ENCODE data around the gene ETV3.

The ETV3 gene

DNA sequence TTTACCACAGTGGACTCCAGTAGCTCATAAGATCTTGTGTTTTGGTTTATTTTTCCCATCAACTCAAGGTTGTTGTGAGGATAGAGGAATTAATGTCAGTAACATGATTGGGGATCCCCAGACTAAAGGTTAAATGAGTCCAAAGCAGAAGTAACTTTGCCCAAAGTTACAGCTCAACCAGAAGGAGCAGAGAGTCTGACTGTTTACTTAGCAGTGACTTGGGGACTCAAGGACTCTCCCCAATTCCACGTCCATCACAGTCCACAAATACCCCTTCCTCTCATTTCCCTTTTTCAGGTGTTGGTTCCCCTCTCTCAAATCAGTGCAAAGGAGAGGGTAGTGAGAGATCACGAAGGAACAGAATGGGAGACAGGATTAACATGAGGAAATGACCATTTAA, 4.0 kb upstream of the ETV3 start:
- intact Hi-C loops (cut with DNase I), result no loop called here
- no peak for DNase-seq

DNA sequence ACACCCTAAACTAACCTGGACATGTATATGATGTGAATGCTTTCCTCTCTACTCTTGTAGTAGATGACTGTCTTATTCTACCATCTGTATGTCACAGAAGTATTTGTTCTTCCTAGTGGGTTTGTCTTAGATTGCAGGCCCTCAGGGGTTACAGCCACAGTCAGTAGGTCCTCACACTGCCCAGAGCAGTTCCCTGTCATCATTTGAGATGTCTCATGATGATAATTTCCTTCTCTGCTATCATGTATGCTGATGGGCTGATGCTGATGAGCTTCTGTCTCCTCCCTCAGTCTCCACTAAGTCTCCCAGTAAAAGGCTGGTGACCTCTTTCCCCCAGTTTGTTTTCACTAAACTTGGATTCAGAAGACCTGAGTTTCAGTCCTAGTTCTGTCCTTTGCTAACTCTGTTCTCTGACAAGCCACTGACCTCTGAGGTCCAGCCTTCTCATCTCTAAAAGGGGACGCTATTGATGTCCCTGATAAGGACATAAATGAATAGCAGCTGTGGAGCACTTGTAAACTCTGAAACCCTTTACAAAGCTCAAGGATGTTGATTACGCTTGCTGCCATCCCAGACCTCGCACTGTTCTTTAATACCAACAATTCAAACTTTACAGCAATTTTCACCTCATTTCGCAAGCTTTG, 3.1 kb upstream of the ETV3 start:
- no peak for DNase-seq
- intact Hi-C loops (cut with DNase I), result no loop called here

DNA sequence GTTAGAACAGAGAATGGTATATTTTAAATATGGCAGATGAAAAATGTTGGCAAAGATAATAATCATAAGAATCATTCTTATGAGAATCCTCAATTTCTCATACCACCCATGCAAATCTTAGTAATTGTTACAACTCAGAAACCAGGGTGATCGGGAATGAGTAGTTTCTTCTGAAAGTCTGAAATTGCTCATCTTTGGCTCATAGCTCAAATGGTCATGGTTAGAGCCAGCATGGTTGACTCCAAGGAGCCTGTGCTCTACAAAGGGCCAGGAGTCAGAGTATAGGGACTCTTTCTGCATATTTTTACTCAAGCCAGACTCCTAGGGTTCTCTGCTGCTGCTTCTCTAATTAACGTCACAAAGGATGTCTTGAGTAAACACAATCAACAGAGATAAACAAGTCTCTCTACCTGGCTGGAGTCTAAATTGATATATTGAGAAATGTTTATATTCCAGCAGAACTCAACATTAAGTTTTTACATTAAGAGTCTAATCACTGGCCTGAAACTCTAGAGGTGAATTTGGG, 1.9 kb upstream of the ETV3 start:
- intact Hi-C loops (cut with DNase I), result no loop called here
- DNase-seq, result no peak

DNA sequence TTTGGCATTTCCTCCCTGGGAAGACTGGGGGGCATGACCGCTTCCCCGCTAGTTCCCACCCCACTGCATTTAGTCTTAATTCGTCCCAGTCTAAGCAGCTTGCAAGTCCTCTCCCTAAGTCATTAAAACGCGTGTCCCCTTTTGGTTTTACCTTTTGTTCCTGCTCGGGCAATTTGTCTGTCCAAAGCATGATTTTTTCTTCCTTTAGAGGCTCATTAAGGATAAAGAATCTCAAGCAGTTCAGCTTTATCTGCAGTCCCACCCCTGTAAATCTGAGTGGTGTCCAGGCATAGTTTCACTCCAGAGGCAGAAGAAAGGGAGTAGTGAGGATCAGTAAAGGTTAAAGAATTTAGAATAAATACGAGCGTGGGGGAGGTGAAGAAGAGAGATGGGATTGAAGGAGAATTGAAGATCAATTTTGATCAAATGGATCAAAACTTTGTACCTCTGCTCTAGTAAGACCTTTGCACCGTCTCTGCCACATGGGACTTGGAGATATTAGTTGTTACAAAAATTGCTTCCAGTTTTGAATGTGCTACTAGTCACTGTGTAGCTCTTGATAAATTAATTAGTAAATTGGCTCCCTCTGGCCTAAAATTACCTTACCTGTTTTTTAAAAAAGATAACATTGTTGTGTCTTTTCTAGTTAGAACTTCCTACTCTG, 989 bp upstream of the ETV3 start:
- DNase-seq, result no peak
- intact Hi-C loops (cut with DNase I), result no loop called here

DNA sequence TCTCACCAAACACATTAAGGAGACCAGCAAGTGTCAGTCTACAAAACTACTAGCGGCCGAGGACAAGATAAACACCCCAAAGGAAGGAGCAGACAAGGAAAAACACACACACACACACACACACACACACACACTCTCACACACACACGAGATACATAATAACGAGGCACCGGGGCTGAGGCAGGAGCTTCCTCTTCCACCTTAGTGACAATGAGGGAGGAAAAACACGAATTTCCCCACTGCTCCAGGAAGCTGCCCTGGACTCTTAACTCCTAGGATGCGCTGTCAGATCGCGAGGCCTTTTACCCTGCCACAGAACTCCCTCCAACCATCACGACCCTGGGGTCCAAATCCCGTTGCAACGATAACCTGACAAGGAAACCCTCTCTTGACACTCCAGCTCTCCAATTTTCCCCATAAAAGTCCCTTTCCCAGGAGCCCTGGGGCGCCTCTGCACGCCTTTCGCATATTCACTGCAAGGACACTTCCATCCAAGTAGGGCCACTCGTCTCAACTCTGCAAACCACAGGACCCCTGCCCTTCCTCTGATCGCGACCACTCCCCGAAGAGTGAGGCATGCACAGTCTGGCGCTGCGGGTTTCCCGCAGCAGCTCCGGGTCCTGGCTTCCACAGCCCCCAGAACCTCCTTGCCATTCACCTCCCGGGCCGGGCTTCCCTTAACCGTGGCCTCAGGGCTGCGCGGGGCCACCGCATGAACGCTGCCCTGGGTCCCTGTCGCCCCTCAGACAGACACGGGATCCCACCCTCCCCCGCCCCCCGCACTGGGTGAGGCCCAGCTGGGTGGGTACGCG, 581 bp downstream of the ETV3 start:
- peak in 1 of 10 donors; percentile 87 for DNase-seq
- intact Hi-C loops (cut with DNase I), result no loop called here

DNA sequence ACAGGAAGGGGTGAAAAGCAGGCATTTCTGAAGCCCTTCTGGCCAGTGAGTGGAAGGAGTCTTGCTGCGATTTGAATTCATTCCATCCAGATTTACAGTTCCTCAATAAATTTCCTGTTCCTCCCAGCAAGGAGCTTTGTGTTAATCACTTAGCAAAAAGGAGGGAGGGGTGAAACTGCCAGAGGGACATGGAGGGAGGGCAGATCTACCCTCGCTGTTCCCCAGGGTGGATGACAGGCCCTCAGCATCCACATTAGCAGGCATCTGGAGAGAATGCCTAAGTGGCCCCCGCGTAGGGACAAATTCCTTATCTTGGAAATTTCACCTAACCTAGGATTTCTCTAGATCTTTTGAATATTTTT, 1.2 kb downstream of the ETV3 start:
- intact Hi-C loops (cut with DNase I), result no loop called here
- no peak for DNase-seq

DNA sequence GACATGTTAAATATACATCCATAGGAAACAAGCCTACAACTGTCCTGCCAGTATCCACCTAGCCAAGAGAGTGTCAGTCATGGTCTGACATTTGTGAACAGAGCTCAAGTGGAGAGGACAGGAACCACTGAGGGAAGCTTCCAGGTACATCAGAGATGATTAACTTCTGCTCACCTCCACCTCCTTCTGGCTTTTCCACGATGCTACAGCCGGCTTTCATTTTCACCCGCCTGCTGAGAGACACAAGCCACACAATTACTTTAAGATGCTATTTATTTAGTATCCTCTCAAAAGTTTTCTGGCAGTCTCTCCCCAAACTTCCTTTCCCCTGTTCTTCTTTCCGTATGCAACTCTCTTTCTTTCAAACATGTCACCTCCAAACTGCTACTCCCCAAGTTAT, 2.1 kb downstream of the ETV3 start:
- intact Hi-C loops (cut with DNase I), result no loop called here
- no peak for DNase-seq

DNA sequence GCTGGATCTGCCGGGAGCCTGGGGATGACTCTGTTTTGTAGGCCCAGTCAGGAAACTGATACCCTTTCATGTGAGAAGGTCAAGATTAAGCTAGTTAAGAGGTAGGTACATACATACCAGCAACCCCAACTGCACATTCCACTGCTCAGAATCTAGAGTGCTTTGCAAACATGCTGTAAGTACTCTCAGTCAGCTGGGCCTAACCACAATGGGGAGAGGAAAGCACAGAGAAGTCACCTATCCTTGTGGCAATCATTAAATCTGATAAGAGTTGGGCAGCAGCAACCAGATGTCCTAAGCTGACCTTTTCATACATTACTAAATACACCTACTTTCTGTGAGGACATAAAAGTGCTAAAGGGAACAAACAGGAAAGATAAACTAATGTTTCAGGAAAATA, 2.5 kb downstream of the ETV3 start:
- no peak for DNase-seq
- intact Hi-C loops (cut with DNase I), result no loop called here

DNA sequence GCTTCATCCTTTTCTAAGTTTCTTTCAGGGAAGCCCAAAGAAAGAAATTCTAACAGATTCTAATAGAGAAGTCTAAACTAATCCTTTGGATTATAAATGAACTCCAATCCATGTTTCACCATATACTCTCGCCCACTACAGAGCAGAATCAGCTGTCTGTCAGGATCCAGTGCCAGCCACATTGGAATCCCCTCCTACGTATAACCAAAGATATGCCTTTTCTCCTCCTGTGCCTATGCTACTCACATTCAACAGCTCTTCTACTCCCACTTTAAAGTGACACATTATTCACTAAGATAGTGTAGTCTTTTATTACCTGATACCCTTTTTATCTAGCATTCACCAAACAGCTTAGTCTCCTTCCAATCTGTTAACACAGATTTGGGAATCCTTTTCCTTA, 3.1 kb downstream of the ETV3 start:
- intact Hi-C loops (cut with DNase I), result no loop called here

DNA sequence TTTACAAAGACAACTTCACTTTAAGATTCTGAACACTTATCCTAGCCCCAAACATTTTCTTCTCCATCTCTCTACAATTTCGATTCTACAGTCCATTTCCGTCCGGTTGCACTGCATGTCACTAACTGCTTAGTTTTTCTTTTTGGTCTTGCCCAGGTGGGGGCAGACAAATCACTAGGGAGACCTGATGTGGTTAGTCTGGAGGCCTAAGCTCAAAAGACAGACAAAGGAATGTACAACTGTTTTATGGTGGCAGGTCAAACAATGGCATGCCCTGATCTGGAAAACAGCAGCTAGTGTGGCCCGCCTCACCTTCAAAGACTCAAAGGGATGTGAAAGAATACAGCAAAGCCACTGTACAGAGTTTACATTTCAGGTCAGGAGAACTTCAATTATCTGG, 3.8 kb downstream of the ETV3 start:
- intact Hi-C loops (cut with DNase I), result no loop called here
- no peak for DNase-seq

More for the DNA sequence above, 3.1 kb downstream of the ETV3 start:
- DNase-seq, result no peak

DNA sequence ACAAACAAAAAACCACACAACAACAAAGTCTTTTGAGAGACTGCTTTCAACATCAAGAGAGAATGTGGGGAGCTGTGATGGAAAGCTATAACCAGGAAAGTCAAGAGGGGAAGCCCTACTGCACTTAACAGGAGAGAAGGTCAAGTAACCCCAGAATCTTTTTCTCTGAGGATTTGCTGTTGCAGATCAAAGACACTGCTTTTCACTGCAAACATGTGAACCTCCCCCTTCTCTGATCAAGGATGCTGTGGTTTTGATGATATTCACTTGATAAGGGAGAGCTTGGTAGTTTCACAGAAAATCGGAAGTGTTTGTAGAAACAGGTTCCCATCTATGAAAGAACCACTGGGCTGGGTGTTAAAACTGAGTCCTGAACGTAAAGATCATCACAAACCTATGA, 4.8 kb downstream of the ETV3 start:
- intact Hi-C loops (cut with DNase I), result no loop called here
- DNase-seq, result no peak

DNA sequence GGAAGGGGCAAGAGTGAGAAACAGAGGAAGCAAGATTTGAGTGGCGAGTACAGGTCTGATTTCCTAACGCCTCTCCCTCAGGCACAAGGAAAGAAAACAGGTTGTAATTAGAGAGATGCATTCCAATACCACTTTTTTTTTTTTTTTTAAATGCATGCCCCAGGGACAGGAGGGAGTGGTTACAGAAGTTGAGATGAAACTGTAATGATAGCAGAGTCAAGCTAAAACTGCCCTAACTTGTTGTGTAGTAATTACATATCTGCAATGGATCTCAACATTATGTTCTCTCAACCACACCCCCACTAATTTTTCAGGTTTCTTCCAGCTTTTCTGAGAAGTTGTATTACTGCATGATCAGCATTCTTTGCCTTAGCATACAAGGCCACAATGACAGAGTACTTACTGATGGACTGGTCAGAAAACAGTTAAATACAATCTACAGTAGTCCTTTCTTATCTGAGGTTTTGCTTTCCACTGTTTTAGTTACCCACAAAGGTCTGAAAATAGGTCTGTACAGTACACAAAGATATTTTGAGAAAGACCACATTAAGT, 5.5 kb downstream of the ETV3 start:
- no peak for DNase-seq
- intact Hi-C loops (cut with DNase I), result no loop called here

DNA sequence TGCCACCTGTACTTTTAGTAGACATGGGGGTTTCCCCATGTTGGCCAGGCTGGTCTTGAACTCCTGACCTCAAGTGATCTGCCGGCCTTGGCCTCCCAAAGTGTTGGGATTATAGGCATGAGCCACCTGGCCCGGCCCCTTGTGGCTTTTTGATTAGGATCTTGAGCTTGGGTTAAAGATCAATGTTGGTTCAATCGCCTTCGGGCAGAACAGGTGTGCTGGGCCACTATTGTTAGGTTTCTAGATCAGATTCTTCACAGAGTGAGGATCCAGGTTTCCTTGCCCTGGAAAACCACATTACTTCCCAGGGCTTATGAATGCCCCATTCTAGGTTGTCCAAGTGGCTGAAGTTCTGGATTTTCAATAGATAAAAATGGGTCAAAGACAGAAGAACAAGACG, 6.1 kb downstream of the ETV3 start:
- DNase-seq, result no peak

DNA sequence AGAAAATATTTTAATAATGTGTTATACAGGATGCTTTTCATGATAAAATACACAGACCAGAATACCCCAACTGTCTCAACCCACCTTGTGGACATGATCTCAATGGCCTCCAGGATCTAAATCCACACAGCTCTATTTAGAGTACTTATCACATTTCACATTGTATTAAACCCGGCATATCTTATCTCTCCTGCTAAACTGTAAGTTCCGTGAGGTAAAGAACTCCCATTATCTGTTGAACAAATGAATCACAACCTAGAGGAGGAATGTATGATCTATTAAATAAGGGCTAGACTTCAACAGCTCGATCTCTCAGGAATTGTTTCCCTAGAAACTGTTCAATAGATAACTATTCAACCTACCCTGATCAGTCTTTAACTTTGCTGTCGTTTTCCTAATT, 6.9 kb downstream of the ETV3 start:
- intact Hi-C loops (cut with DNase I), result no loop called here
- no peak for DNase-seq

More for the DNA sequence above, 6.1 kb downstream of the ETV3 start:
- intact Hi-C loops (cut with DNase I), result no loop called here

DNA sequence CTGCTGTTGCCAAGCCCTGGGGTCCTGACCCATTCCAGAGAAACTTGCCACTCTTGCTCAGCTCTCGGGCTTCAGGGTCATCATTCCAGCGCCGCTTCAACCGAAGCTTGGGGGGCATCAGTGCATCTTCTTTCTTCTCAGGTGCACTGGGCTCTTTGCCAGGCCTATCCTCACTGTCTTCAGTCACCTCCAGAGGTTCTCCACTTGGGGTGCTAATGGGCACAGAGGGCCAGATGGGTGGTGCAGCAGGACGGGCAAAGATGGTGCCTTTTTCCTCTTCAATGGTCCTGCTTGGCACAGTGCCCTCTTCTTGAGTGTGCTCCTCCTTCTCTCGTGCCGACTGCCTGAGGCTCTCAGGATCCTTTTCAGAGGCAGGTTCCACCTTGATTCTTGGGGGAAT, 13.3 kb downstream of the ETV3 start:
- intact Hi-C loops (cut with DNase I), result no loop called here
- peak in 1 of 10 donors; percentile 77 for DNase-seq

DNA sequence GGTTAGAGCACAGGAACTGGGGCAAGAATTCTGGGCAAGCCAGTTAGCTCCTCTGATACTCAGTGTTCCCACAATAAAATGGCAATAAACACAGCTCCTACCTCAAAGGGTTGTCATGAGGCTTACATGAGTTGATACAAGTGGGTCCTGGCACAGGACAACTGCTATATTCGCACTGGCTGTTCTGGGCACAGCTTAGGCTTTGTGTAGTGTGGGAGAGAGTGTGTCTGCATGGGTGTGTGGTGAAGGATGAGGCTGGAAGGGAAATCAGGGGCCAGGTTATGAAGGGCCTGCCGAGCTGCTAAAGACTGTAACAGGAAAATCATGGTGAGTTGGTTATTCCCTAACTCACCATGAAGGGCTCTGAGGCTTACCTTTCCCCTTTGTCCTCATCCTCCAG, 18.7 kb downstream of the ETV3 start:
- intact Hi-C loops (cut with DNase I), result no loop called here
- DNase-seq, result peak in 2 of 10 donors; percentile 47 to 84

DNA sequence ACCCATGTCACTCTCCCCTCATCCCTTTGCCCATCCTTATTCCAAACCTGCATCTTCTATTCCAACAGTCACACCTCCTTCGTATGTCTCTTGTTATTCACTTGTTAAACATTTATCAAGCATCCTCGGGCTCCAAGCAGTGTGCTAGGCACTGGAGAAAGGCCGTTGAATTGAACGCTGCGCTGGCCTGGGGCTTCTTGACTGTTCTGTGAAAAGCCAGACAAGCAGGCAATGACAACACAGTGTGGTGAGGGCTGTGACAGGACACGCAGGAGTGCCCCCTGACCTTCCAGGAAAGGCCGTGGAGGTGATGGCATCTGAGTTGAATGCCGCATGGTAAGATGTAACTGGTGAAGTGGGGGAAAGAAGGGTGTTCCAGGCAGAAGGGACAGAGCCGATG, 19.2 kb downstream of the ETV3 start:
- intact Hi-C loops (cut with DNase I), result no loop called here
- DNase-seq, result peak in 1 of 10 donors; percentile 81

DNA sequence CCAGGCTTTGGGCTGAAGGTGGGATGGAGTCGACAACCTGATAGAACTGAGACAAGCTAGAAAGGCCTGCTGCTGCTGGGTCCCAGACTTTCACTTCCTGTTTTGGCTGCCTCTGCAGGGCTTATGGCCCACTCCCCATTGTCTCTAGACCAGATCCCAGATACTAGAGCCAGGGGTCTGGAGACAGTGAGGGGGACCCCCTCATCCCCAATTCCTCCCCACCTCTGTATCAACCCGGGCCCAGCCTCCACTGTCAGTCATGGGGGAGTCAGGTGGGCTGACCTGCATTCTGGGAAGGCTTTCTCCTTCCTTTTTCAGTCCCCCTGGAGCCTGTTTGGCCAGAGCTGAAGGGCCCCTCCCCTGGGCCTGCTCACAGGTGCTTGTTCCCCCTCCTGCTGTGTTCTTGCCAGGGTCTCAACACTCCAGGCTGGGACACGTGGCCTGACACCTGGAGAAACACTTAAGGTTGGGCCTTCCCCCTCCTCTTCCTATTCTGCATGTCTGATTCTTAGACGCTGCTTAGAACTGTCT, 20.6 kb downstream of the ETV3 start:
- intact Hi-C loops (cut with DNase I), result no loop called here
- DNase-seq, result peak in 1 of 10 donors; percentile 51

DNA sequence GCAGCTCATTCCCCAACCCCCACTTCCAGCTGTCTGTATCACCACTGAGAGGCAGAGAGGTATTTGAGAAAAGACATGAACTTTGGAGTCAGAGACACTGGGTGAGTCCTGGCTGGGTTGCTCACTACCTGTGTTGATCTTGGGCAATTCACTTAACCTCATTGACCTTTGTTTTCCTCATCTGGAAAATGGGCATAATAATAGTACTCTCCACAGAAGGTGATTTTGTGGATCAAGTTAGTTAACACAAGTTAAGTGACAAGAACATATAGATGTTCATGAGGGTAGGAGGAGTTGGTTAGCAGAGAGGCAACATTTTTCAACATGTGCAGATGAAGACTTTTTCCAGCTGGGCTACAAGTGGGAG, 21.5 kb downstream of the ETV3 start:
- intact Hi-C loops (cut with DNase I), result no loop called here
- DNase-seq, result peak in 1 of 10 donors; percentile 14

DNA sequence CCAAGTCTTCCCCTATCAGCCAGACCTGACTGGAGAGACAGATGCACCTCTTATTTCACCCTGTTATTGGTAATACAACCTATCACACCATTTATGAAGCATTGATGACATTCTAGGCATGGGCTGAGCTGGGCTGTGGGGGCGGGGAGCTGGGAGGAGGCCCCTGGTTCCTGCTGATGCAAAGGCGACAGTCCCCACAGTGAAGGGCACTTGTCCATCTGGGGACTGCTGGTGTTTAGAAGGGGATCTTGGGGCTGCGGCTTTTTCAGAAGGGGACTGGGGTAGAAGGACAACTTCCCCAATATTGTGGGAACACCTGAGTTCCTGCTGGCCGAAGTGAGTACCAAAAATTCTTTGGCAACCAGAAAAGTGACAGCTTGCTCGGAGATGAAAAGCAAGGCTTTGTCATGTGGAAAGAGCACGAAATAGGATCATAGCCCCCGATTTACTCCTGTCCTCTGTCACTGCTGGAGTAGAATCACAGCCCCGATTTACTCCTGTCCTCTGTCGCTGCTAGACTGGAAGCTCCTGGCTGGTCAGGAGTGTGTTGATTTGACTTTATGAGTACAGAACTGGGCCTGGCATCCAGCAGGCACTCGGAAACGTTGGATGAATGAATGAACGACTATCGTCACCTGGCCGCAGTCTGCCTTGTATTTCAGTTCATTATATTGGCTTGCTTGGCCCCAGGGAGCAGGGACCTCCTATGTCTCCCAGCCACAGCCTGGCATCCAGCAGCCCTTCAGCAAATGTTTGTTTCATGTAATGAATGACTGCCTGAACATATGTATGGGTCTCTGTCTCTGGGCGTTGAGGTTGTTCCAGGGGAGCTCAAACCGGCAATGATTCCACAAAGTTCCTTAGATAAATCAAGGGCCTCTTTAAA, 22.1 kb downstream of the ETV3 start:
- peak in 1 of 10 donors; percentile 52 for DNase-seq
- intact Hi-C loops (cut with DNase I), result no loop called here

Measured in posterior cingulate gyrus (tissue), 11 donors.